Glutamatergic neuron (in vitro differentiated cells): ENCODE results near the gene KCTD17. TPM values are rescaled to one million over a fixed set of nuclear protein-coding genes. Genes with fewer than 3 reads are reported as not detected.
A peak's percentile ranks its signal among the peaks of the same experiment; 100 is the strongest.

ENCODE experiments used
- DNase-seq: peaks from one replicate; pipeline ENCODE4 v3.0.0; 2022
- H3K27ac Mint-ChIP-seq: one replicate; pipeline ENCODE4 v1.8.0; 2020; ENCODE audit warnings: mild to moderate bottlenecking, mixed read lengths, inconsistent platforms; ENCODE audit not compliant: unreplicated experiment
- H3K27me3 Mint-ChIP-seq: one replicate; pipeline ENCODE4 v1.8.0; 2020; ENCODE audit warnings: mild to moderate bottlenecking, moderate library complexity, mixed read lengths, inconsistent platforms; ENCODE audit not compliant: unreplicated experiment
- H3K36me3 Mint-ChIP-seq: one replicate; pipeline ENCODE4 v1.8.0; 2020; ENCODE audit warnings: mild to moderate bottlenecking, mixed read lengths, inconsistent platforms; ENCODE audit not compliant: unreplicated experiment
- H3K4me1 Mint-ChIP-seq: one replicate; pipeline ENCODE4 v1.8.0; 2020; ENCODE audit warnings: mild to moderate bottlenecking, low read depth, mixed read lengths, inconsistent platforms; ENCODE audit not compliant: unreplicated experiment
- H3K4me3 Mint-ChIP-seq: one replicate; pipeline ENCODE4 v1.8.0; 2020; ENCODE audit warnings: mild to moderate bottlenecking, mixed read lengths, inconsistent platforms; ENCODE audit not compliant: unreplicated experiment
- H3K9me3 Mint-ChIP-seq: one replicate; pipeline ENCODE4 v1.8.0; 2020; ENCODE audit warnings: mild to moderate bottlenecking, moderate library complexity, mixed read lengths, inconsistent platforms; ENCODE audit not compliant: unreplicated experiment
- CTCF ChIP-seq: fragments of 200-600 bp; sonication (generic); IDR thresholded peaks from one replicate; pipeline ENCODE4 v1.5.0; 2021; ENCODE audit not compliant: partially characterized antibody, unreplicated experiment
- total RNA-seq: library from RNA; stranded (reverse); fragmentation: NEBNext Ultra II Directional; extraction: Animal tissue kit (Norgen Biotek cat#: 25700); gene quantifications from one replicate; pipeline ENCODE4 v1.2.1, GENCODE V29; 2021; ENCODE audit not compliant: unreplicated experiment

The KCTD17 gene
- total RNA-seq, 1 donor from 2014 or later, result 137 TPM

DNA sequence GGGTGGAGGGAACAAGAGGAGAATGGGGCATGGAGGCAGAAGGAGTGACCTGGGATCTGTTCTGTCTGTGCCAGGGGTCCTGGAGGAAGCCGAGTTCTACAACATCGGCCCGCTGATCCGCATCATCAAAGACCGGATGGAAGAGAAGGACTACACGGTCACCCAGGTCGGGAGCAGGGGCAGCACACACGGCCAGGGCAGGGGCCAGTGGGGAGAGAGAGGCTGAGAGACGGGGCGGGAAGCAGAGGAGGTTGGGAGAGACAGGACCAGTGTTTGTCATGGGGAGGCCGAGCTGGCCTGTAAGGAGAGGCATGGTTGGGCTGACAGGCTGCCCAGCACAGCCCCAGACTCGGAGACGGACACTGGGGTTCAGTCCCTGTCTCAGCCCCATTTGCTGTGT lies 4.7 kb downstream of the KCTD17 start:
- peaks cover 28% of the 10 kb centered on the region for H3K4me1 Mint-ChIP-seq
- no peak overlapping the region for H3K27ac Mint-ChIP-seq
- DNase-seq, result no peak
- peaks cover 5% of the 10 kb centered on the region for H3K9me3 Mint-ChIP-seq
- TF ChIP-seq CTCF, result no peak
- peaks cover 6% of the 10 kb centered on the region for H3K36me3 Mint-ChIP-seq
- no peak overlapping the region for H3K4me3 Mint-ChIP-seq
- peaks cover 5% of the 10 kb centered on the region for H3K27me3 Mint-ChIP-seq

DNA sequence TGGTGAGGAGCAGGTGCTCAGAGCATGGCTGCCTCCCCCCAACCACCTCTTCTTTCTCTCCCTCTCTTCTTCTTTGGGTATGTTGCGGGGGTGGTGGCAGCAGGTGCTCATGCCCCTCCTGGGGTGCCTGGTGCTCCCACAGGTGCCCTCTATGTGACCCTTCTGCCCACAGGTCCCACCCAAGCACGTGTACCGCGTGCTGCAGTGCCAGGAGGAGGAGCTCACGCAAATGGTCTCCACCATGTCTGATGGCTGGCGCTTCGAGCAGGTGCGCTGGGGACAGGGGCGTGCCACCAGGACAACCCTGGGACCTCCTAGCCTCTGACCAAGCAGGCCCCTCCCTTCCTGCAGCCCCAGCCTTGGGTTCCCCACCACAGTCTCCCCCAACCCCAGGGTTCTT lies 5.7 kb downstream of the KCTD17 start:
- no peak overlapping the region for H3K27ac Mint-ChIP-seq
- peaks cover 4% of the 10 kb centered on the region for H3K9me3 Mint-ChIP-seq
- no peak overlapping the region for H3K4me3 Mint-ChIP-seq
- H3K27me3 Mint-ChIP-seq, result peaks cover 5% of the 10 kb centered on the region
- no peak for DNase-seq
- H3K4me1 Mint-ChIP-seq, result peaks cover 28% of the 10 kb centered on the region
- no peak for TF ChIP-seq CTCF
- peaks cover 6% of the 10 kb centered on the region for H3K36me3 Mint-ChIP-seq

GRCh38 chr22:37057796-37058510 lies 6.4 kb downstream of the KCTD17 start:
- Mint-ChIP-seq H3K4me1 (peaks cover 24% of the 10 kb centered on the region), H3K36me3 (peaks cover 6% of the 10 kb centered on the region), H3K9me3 (peaks cover 2% of the 10 kb centered on the region), H3K27me3 (peaks cover 5% of the 10 kb centered on the region), H3K27ac (no peak overlapping the region), H3K4me3 (no peak overlapping the region)
- DNase-seq, result no peak
- TF ChIP-seq CTCF, result no peak

GRCh38 chr22:37058917-37059701 lies 7.6 kb downstream of the KCTD17 start:
- Mint-ChIP-seq H3K27me3 (peaks cover 5% of the 10 kb centered on the region), H3K4me3 (no peak overlapping the region), H3K36me3 (peaks cover 6% of the 10 kb centered on the region), H3K9me3 (peaks cover 2% of the 10 kb centered on the region), H3K27ac (no peak overlapping the region), H3K4me1 (peaks cover 16% of the 10 kb centered on the region)
- peak; percentile 16 for TF ChIP-seq CTCF
- no peak for DNase-seq
